GM20431 (cell line): ENCODE results near the gene ASCL1.

ENCODE experiments used
- in situ Hi-C: fragments of 300-500 bp; cut with MseI, MboI; formaldehyde crosslinking; loops from one replicate; pipeline ENCODE4 v1.15.0; 2020; ENCODE audit warnings: low sequenced_read_pairs; ENCODE audit not compliant: unreplicated experiment

The ASCL1 gene

GRCh38 chr12:102957339-102958050 is at the start of gene ASCL1:
Gene ASCL1 (plus strand): TSS chr12:102957674. CDS start chr12:102958245, 571 bp downstream.
- in situ Hi-C loops, result no loop called here

GRCh38 chr12:102907918-102908317 is 49.6 kb upstream of the ASCL1 start:
- in situ Hi-C loops, result no loop called here

- in situ Hi-C loops, result no loop called here
These were observed 47.3 kb upstream of the ASCL1 start for GRCh38 chr12:102910137-102910536.

- in situ Hi-C loops, result no loop called here
These were observed 46.7 kb upstream of the ASCL1 start for GRCh38 chr12:102910792-102911191.

GRCh38 chr12:102911320-102911719 is 46.2 kb upstream of the ASCL1 start:
- in situ Hi-C loops, result no loop called here

GRCh38 chr12:102912258-102912657 is 45.2 kb upstream of the ASCL1 start:
- in situ Hi-C loops, result no loop called here

GRCh38 chr12:102913453-102914226 is 43.8 kb upstream of the ASCL1 start:
- in situ Hi-C loops, result no loop called here

- in situ Hi-C loops, result no loop called here
These were observed 41.0 kb upstream of the ASCL1 start for GRCh38 chr12:102916252-102917025.

- in situ Hi-C loops, result no loop called here
These were observed 40.3 kb upstream of the ASCL1 start, which contains the start of gene PAH for GRCh38 chr12:102917026-102917787. Gene PAH (minus strand): TSS chr12:102917244. CDS start chr12:102917130, 114 bp downstream.

GRCh38 chr12:102918840-102919239 is 38.6 kb upstream of the ASCL1 start:
- in situ Hi-C loops, result no loop called here

GRCh38 chr12:102920271-102920670 is 37.2 kb upstream of the ASCL1 start:
- in situ Hi-C loops, result no loop called here

- in situ Hi-C loops, result no loop called here
These were observed 36.2 kb upstream of the ASCL1 start for GRCh38 chr12:102921240-102921639.

- in situ Hi-C loops, result no loop called here
These were observed 30.3 kb upstream of the ASCL1 start for GRCh38 chr12:102927220-102927619.

GRCh38 chr12:102933168-102933567 is 24.3 kb upstream of the ASCL1 start:
- in situ Hi-C loops, result no loop called here

GRCh38 chr12:102939059-102939458 is 18.4 kb upstream of the ASCL1 start:
- in situ Hi-C loops, result no loop called here

- in situ Hi-C loops, result no loop called here
These were observed 17.7 kb upstream of the ASCL1 start for GRCh38 chr12:102939670-102940222.

GRCh38 chr12:102946042-102946441 is 11.4 kb upstream of the ASCL1 start:
- in situ Hi-C loops, result loop anchor here (5.0 kb wide), 1 partner anchor 601 kb away; no protein-coding TSS in a partner anchor

GRCh38 chr12:102948941-102949352 is 8.5 kb upstream of the ASCL1 start:
- in situ Hi-C loops, result loop anchor here (5.0 kb wide), 1 partner anchor 598 kb away; no protein-coding TSS in a partner anchor
